GM23338 (cell line): Measurements from ENCODE around the gene ZNF260. TPM values are rescaled to one million over a fixed set of nuclear protein-coding genes. Genes with fewer than 3 reads are reported as not detected.

Source experiments
- ATAC-seq: fragments of 200-7000 bp; cut with Tn5 transposase; 3 replicates; pipeline ENCODE4 v1.9.1; 2020
- DNase-seq: peaks from one replicate; pipeline ENCODE4 v3.0.0-alpha.2; 2015; ENCODE audit warnings: low spot score
- H2AFZ ChIP-seq: fragments of 200-600 bp; sonication (generic); 2 replicates; pipeline ENCODE4 v1.8.0; 2016; ENCODE audit warnings: antibody characterized with exemption, mild to moderate bottlenecking, moderate library complexity
- H3F3A ChIP-seq: fragments of 200-600 bp; sonication (generic); replicated peaks from 2 replicates; pipeline ENCODE4 v1.8.0; 2017; ENCODE audit warnings: antibody characterized with exemption, mixed run types, low read depth
- H3K27ac ChIP-seq: fragments of 200-600 bp; sonication (generic); 2 replicates; pipeline ENCODE4 v1.6.1; 2016; ENCODE audit warnings: low read depth
- H3K27me3 ChIP-seq: fragments of 200-600 bp; sonication (generic); 2 replicates; pipeline ENCODE4 v1.8.0; 2016; ENCODE audit warnings: mild to moderate bottlenecking, mixed run types, moderate library complexity; ENCODE audit not compliant: insufficient read depth
- H3K36me3 ChIP-seq: fragments of 200-600 bp; sonication (generic); 2 replicates; pipeline ENCODE4 v1.8.0; 2016; ENCODE audit warnings: mild to moderate bottlenecking; ENCODE audit not compliant: insufficient read depth
- H3K4me1 ChIP-seq: fragments of 200-600 bp; sonication (generic); 2 replicates; pipeline ENCODE4 v1.8.0; 2016; ENCODE audit warnings: mild to moderate bottlenecking, moderate library complexity; ENCODE audit not compliant: insufficient read depth
- H3K4me2 ChIP-seq: fragments of 200-600 bp; sonication (generic); 2 replicates; pipeline ENCODE4 v1.7.1; 2017; ENCODE audit warnings: mixed run types
- H3K4me3 ChIP-seq: fragments of 200-600 bp; sonication (generic); 2 replicates; pipeline ENCODE4 v1.6.1; 2016; ENCODE audit warnings: mixed run types
- H3K79me2 ChIP-seq: fragments of 200-600 bp; sonication (generic); replicated peaks from 2 replicates; pipeline ENCODE4 v1.8.0; 2017; ENCODE audit warnings: mild to moderate bottlenecking; ENCODE audit not compliant: insufficient read depth
- H3K9me2 ChIP-seq: fragments of 200-600 bp; sonication (generic); 2 replicates; pipeline ENCODE4 v1.8.0; 2017; ENCODE audit not compliant: insufficient read depth
- H4K20me1 ChIP-seq: fragments of 200-600 bp; sonication (generic); replicated peaks from 2 replicates; pipeline ENCODE4 v1.8.0; 2017; ENCODE audit warnings: mild to moderate bottlenecking; ENCODE audit not compliant: insufficient read depth
- H3K27ac Mint-ChIP-seq: 2 replicates; pipeline ENCODE4 v1.8.0; 2020; ENCODE audit warnings: inconsistent platforms, mild to moderate bottlenecking, moderate library complexity, mixed read lengths
- H3K27me3 Mint-ChIP-seq: 3 replicates; pipeline ENCODE4 v1.8.0; 2022; ENCODE audit warnings: low read depth, mild to moderate bottlenecking, moderate library complexity, mixed read lengths, inconsistent platforms; ENCODE audit not compliant: insufficient read depth, poor library complexity
- H3K36me3 Mint-ChIP-seq: 3 replicates; pipeline ENCODE4 v1.8.0; 2021; ENCODE audit warnings: low read depth, mild to moderate bottlenecking, inconsistent platforms, moderate library complexity, mixed read lengths
- H3K4me1 Mint-ChIP-seq: 3 replicates; pipeline ENCODE4 v1.8.0; 2020; ENCODE audit warnings: mild to moderate bottlenecking, inconsistent platforms, mixed read lengths
- H3K4me3 Mint-ChIP-seq: 3 replicates; pipeline ENCODE4 v1.8.0; 2021; ENCODE audit warnings: moderate library complexity, mild to moderate bottlenecking, inconsistent platforms, mixed read lengths
- H3K9me3 Mint-ChIP-seq: 3 replicates; pipeline ENCODE4 v1.8.0; 2020; ENCODE audit warnings: moderate library complexity, mild to moderate bottlenecking, inconsistent platforms, mixed read lengths
- CREB1 ChIP-seq: fragments of 250-450 bp; sonication (Bioruptor Pico); IDR thresholded peaks from 2 replicates; pipeline ENCODE4 v1.5.0; 2020; ENCODE audit warnings: low read depth, mild to moderate bottlenecking, moderate library complexity
- EZH2 ChIP-seq: fragments of 200-600 bp; sonication (generic); IDR thresholded peaks from one replicate; pipeline ENCODE4 v1.8.0; 2017; ENCODE audit warnings: antibody characterized with exemption, mild to moderate bottlenecking, low read depth; ENCODE audit not compliant: unreplicated experiment
- EZH2phosphoT487 ChIP-seq: fragments of 200-600 bp; sonication (generic); IDR thresholded peaks from one replicate; pipeline ENCODE4 v1.8.1; 2018; ENCODE audit warnings: antibody characterized with exemption; ENCODE audit not compliant: unreplicated experiment
- JUNB ChIP-seq: IDR thresholded peaks from one replicate; pipeline ENCODE4 v1.6.1; 2016; ENCODE audit warnings: antibody characterized with exemption; ENCODE audit not compliant: unreplicated experiment
- NANOG ChIP-seq: IDR thresholded peaks from 2 replicates; pipeline ENCODE4 v1.6.1; 2016; ENCODE audit warnings: antibody characterized with exemption, borderline replicate concordance
- POLR2AphosphoS5 ChIP-seq: IDR thresholded peaks from 2 replicates; pipeline ENCODE4 v1.6.1; 2016; ENCODE audit warnings: antibody characterized with exemption, low read depth
- STAT1 ChIP-seq: IDR thresholded peaks from one replicate; pipeline ENCODE4 v1.6.1; 2016; ENCODE audit warnings: antibody characterized with exemption; ENCODE audit not compliant: unreplicated experiment
- ZNF114 ChIP-seq: fragments of 250-450 bp; sonication (Bioruptor Pico); IDR thresholded peaks from 2 replicates; pipeline ENCODE4 v1.5.0; 2020; ENCODE audit warnings: mild to moderate bottlenecking, moderate library complexity
- ZNF331 ChIP-seq: fragments of 250-450 bp; sonication (Bioruptor Pico); IDR thresholded peaks from 2 replicates; pipeline ENCODE4 v1.5.0; 2020; ENCODE audit warnings: low read depth, mild to moderate bottlenecking, moderate library complexity
- polyA plus RNA-seq: library from polyadenylated mRNA; unstranded; fragments of >200 nt; fragmentation: Nextera tagmentation; extraction: Ambion mirVana; gene quantifications from 2 replicates; pipeline ENCODE4 v1.2.1, GENCODE V29; 2016
- total RNA-seq: library from RNA; depleted of rRNA; stranded (reverse); fragments of >200 nt; shearing (Covaris generic); gene quantifications from 2 replicates; pipeline ENCODE4 v1.2.3, GENCODE V29; 2014
- TF ChIP-seq, protein P1 (sequence below): IDR thresholded peaks from one replicate; pipeline ENCODE4 v1.6.1; 2018; ENCODE audit warnings: antibody characterized with exemption; ENCODE audit not compliant: unreplicated experiment
- TF ChIP-seq, protein P2 (sequence below): IDR thresholded peaks from 2 replicates; pipeline ENCODE4 v1.6.1; 2016; ENCODE audit warnings: antibody characterized with exemption
- TF ChIP-seq, protein P3 (sequence below), 2 experiments: fragments of 200-600 bp in 1 of 2; sonication (generic) in 1 of 2; conservative IDR thresholded peaks; 2 replicates each; pipeline versions ENCODE4 v1.5.1 to v1.6.1; 2016 to 2017; ENCODE audit warnings: antibody characterized with exemption in 2 of 2, low read depth in 2 of 2, mild to moderate bottlenecking in 2 of 2, moderate library complexity in 1 of 2
- TF ChIP-seq, protein P4 (sequence below): fragments of 250-450 bp; sonication (Bioruptor Pico); IDR thresholded peaks from 2 replicates; pipeline ENCODE4 v1.5.0; 2020; ENCODE audit warnings: mild to moderate bottlenecking, moderate library complexity

The ZNF260 gene
- total and polyA plus RNA-seq, 2 experiments from 2014 or later, result 26.8 to 35.9 TPM

DNA sequence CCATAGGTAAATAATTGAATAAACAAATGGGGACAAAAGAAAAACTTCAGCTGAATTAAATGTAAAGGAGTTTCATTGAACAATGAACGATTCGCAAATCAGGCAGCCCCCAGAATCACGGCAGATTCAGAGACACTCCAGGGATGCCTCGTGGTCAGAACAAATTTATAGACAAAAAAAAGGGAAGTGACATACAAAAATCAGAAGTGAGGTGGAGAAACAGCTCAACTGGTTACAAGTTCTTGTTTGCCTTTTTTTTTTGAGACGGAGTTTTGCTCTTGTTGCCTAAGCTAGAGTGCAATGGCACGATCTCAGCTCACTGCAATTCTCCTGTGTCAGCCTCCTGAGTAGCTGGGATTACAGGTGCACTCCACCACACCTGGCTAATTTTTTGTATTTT, 44.4 kb downstream of the ZNF260 start:
- peaks cover 22% of the 10 kb centered on the region for H3K36me3 Mint-ChIP-seq

More for the DNA sequence above, 44.4 kb downstream of the ZNF260 start:
- H3K79me2 ChIP-seq, result peaks cover 55% of the 10 kb centered on the region
- DNase-seq, result no peak
- no peak for ATAC-seq
- Mint-ChIP-seq H3K27ac (no peak overlapping the region), H3K4me3 (no peak overlapping the region), H3K9me3 (no peaks in the 10 kb centered on the region), H3K4me1 (peaks cover 6% of the 10 kb centered on the region; the same call in 2 of the 3 replicates), H3K27me3 (no peaks in the 10 kb centered on the region)
- TF ChIP-seq, protein P1, sequence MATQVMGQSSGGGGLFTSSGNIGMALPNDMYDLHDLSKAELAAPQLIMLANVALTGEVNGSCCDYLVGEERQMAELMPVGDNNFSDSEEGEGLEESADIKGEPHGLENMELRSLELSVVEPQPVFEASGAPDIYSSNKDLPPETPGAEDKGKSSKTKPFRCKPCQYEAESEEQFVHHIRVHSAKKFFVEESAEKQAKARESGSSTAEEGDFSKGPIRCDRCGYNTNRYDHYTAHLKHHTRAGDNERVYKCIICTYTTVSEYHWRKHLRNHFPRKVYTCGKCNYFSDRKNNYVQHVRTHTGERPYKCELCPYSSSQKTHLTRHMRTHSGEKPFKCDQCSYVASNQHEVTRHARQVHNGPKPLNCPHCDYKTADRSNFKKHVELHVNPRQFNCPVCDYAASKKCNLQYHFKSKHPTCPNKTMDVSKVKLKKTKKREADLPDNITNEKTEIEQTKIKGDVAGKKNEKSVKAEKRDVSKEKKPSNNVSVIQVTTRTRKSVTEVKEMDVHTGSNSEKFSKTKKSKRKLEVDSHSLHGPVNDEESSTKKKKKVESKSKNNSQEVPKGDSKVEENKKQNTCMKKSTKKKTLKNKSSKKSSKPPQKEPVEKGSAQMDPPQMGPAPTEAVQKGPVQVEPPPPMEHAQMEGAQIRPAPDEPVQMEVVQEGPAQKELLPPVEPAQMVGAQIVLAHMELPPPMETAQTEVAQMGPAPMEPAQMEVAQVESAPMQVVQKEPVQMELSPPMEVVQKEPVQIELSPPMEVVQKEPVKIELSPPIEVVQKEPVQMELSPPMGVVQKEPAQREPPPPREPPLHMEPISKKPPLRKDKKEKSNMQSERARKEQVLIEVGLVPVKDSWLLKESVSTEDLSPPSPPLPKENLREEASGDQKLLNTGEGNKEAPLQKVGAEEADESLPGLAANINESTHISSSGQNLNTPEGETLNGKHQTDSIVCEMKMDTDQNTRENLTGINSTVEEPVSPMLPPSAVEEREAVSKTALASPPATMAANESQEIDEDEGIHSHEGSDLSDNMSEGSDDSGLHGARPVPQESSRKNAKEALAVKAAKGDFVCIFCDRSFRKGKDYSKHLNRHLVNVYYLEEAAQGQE, result no peak
- TF ChIP-seq ZNF331 (CRISPR knock-in tag), result no peak
- TF ChIP-seq, protein P2, sequence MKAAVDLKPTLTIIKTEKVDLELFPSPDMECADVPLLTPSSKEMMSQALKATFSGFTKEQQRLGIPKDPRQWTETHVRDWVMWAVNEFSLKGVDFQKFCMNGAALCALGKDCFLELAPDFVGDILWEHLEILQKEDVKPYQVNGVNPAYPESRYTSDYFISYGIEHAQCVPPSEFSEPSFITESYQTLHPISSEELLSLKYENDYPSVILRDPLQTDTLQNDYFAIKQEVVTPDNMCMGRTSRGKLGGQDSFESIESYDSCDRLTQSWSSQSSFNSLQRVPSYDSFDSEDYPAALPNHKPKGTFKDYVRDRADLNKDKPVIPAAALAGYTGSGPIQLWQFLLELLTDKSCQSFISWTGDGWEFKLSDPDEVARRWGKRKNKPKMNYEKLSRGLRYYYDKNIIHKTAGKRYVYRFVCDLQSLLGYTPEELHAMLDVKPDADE, result no peak
- TF ChIP-seq, protein P3, sequence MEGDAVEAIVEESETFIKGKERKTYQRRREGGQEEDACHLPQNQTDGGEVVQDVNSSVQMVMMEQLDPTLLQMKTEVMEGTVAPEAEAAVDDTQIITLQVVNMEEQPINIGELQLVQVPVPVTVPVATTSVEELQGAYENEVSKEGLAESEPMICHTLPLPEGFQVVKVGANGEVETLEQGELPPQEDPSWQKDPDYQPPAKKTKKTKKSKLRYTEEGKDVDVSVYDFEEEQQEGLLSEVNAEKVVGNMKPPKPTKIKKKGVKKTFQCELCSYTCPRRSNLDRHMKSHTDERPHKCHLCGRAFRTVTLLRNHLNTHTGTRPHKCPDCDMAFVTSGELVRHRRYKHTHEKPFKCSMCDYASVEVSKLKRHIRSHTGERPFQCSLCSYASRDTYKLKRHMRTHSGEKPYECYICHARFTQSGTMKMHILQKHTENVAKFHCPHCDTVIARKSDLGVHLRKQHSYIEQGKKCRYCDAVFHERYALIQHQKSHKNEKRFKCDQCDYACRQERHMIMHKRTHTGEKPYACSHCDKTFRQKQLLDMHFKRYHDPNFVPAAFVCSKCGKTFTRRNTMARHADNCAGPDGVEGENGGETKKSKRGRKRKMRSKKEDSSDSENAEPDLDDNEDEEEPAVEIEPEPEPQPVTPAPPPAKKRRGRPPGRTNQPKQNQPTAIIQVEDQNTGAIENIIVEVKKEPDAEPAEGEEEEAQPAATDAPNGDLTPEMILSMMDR (conservative IDR thresholded peaks at IDR 0.05; ENCODE audit: low read depth in 2 of 2), result no peak
- no peak for TF ChIP-seq ZNF114 (CRISPR knock-in tag)
- no peak for TF ChIP-seq STAT1
- no peak for TF ChIP-seq EZH2
- TF ChIP-seq EZH2phosphoT487, result no peak
- no peak for TF ChIP-seq POLR2AphosphoS5
- no peak for TF ChIP-seq CREB1 (CRISPR knock-in tag)
- TF ChIP-seq, protein P4, sequence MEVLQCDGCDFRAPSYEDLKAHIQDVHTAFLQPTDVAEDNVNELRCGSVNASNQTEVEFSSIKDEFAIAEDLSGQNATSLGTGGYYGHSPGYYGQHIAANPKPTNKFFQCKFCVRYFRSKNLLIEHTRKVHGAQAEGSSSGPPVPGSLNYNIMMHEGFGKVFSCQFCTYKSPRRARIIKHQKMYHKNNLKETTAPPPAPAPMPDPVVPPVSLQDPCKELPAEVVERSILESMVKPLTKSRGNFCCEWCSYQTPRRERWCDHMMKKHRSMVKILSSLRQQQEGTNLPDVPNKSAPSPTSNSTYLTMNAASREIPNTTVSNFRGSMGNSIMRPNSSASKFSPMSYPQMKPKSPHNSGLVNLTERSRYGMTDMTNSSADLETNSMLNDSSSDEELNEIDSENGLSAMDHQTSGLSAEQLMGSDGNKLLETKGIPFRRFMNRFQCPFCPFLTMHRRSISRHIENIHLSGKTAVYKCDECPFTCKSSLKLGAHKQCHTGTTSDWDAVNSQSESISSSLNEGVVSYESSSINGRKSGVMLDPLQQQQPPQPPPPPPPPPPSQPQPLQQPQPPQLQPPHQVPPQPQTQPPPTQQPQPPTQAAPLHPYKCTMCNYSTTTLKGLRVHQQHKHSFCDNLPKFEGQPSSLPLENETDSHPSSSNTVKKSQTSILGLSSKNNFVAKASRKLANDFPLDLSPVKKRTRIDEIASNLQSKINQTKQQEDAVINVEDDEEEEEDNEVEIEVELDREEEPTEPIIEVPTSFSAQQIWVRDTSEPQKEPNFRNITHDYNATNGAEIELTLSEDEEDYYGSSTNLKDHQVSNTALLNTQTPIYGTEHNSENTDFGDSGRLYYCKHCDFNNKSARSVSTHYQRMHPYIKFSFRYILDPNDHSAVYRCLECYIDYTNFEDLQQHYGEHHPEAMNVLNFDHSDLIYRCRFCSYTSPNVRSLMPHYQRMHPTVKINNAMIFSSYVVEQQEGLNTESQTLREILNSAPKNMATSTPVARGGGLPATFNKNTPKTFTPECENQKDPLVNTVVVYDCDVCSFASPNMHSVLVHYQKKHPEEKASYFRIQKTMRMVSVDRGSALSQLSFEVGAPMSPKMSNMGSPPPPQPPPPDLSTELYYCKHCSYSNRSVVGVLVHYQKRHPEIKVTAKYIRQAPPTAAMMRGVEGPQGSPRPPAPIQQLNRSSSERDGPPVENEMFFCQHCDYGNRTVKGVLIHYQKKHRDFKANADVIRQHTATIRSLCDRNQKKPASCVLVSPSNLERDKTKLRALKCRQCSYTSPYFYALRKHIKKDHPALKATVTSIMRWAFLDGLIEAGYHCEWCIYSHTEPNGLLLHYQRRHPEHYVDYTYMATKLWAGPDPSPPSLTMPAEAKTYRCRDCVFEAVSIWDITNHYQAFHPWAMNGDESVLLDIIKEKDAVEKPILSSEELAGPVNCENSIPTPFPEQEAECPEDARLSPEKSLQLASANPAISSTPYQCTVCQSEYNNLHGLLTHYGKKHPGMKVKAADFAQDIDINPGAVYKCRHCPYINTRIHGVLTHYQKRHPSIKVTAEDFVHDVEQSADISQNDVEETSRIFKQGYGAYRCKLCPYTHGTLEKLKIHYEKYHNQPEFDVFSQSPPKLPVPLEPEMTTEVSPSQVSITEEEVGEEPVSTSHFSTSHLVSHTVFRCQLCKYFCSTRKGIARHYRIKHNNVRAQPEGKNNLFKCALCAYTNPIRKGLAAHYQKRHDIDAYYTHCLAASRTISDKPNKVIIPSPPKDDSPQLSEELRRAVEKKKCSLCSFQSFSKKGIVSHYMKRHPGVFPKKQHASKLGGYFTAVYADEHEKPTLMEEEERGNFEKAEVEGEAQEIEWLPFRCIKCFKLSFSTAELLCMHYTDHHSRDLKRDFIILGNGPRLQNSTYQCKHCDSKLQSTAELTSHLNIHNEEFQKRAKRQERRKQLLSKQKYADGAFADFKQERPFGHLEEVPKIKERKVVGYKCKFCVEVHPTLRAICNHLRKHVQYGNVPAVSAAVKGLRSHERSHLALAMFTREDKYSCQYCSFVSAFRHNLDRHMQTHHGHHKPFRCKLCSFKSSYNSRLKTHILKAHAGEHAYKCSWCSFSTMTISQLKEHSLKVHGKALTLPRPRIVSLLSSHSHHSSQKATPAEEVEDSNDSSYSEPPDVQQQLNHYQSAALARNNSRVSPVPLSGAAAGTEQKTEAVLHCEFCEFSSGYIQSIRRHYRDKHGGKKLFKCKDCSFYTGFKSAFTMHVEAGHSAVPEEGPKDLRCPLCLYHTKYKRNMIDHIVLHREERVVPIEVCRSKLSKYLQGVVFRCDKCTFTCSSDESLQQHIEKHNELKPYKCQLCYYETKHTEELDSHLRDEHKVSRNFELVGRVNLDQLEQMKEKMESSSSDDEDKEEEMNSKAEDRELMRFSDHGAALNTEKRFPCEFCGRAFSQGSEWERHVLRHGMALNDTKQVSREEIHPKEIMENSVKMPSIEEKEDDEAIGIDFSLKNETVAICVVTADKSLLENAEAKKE (CRISPR knock-in tag), result no peak
- no peak for TF ChIP-seq NANOG
- TF ChIP-seq JUNB, result no peak
- H3K4me2 ChIP-seq, result no peak overlapping the region
- H3F3A ChIP-seq, result no peaks in the 10 kb centered on the region
- H3K27ac ChIP-seq, result no peak overlapping the region
- H3K4me1 ChIP-seq, result no peaks in the 10 kb centered on the region
- no peaks in the 10 kb centered on the region for H3K9me2 ChIP-seq
- H3K4me3 ChIP-seq, result no peak overlapping the region
- peaks cover 7% of the 10 kb centered on the region; the same call in 1 of the 2 replicates for H4K20me1 ChIP-seq
- no peak overlapping the region for H2AFZ ChIP-seq
- no peaks in the 10 kb centered on the region for H3K27me3 ChIP-seq
- H3K36me3 ChIP-seq, result no peaks in the 10 kb centered on the region; the same call in 1 of the 2 replicates
